H7 (cell line): ENCODE measurements around the gene SUSD2. TPM values are rescaled to one million over a fixed set of nuclear protein-coding genes. Genes with fewer than 3 reads are reported as not detected.
"Not testable (repeated sequence)": the region's sequence is repeated elsewhere in the genome, so short reads cannot be mapped to it uniquely, and the experiment has no call there.

Experiments used
- DNase-seq: peaks from one replicate; pipeline ENCODE4 v3.0.0; 2012
- H3K27me3 ChIP-seq: 2 replicates; pipeline ENCODE4 v1.6.0; 2011; ENCODE audit warnings: mild to moderate bottlenecking, low read length; ENCODE audit not compliant: control insufficient read depth, insufficient read depth
- H3K36me3 ChIP-seq: replicated peaks from 2 replicates; pipeline ENCODE4 v1.5.1; 2011; ENCODE audit warnings: low read length; ENCODE audit not compliant: control insufficient read depth, insufficient read depth
- H3K4me3 ChIP-seq: 2 replicates; pipeline ENCODE4 v1.5.1; 2011; ENCODE audit warnings: low read depth, mild to moderate bottlenecking, control low read depth, low read length, moderate library complexity; ENCODE audit not compliant: insufficient read depth
- total RNA-seq: library from RNA; depleted of rRNA; stranded (reverse); fragments of >200 nt; shearing (Covaris generic); gene quantifications from 2 replicates; pipeline ENCODE4 v1.2.3, GENCODE V29; 2014

The SUSD2 gene
- total RNA-seq, 1 experiment from 2014 or later, result 0.83 TPM

- Histone ChIP-seq H3K4me3 (no peak overlapping the region), H3K36me3 (no peaks in the 10 kb centered on the region), H3K27me3 (no peaks in the 10 kb centered on the region)
- DNase-seq, result no peak
Observed at GRCh38 chr22:24216541-24217209, 35.4 kb downstream of the SUSD2 start.

DNA sequence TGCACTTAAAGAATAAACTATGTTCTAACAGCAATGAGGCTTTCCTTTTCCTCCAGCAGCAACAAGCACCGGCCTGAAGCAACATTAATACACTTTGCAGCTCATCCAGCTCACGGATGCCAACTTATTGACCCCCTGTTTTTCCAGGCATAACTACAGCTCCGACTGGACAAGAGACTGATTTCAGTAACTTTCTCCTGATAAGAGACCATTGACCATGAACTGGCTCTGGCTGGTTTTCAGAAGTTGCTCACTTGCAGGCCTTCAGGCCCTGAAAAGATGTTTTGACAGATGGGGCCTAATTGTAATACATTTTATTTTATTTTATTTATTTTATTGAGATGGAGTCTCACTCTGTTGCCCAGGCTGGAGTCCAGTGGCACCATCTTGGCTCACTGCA is 36.1 kb downstream of the SUSD2 start:
- no peak overlapping the region for H3K4me3 ChIP-seq
- H3K36me3 ChIP-seq, result no peaks in the 10 kb centered on the region
- DNase-seq, result no peak
- H3K27me3 ChIP-seq, result no peaks in the 10 kb centered on the region

GRCh38 chr22:24219750-24220149 is 38.5 kb downstream of the SUSD2 start:
- Histone ChIP-seq H3K27me3 (no peaks in the 10 kb centered on the region), H3K4me3 (no peak overlapping the region)

DNA sequence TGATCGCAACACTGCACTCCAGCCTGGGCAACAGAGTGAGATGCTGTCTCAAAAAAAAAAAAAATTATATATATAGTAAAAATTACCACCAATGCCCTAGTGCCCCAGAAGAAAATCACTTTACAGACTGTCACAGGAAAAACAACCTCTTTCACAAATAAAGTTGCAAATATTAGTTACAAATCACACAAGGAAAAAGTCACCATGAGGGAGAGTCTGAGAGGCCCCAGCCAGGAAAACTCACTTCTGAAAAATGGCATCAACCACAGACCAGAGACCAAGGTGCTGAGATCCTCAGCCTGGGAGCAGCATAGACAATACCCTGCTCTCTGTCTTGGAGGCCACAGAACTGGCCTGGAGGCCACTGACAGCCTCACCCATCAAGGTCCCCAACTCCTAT is 43.2 kb downstream of the SUSD2 start:
- no peak overlapping the region for H3K4me3 ChIP-seq
- no peak for DNase-seq
- no peaks in the 10 kb centered on the region for H3K27me3 ChIP-seq
- no peaks in the 10 kb centered on the region for H3K36me3 ChIP-seq

More at GRCh38 chr22:24219750-24220149, 38.5 kb downstream of the SUSD2 start:
- no peaks in the 10 kb centered on the region for H3K36me3 ChIP-seq
- no peak for DNase-seq

- Histone ChIP-seq H3K27me3 (no peaks in the 10 kb centered on the region), H3K4me3 (no peak overlapping the region), H3K36me3 (no peaks in the 10 kb centered on the region)
- no peak for DNase-seq
Observed at GRCh38 chr22:24225044-24225601, 43.8 kb downstream of the SUSD2 start.

DNA sequence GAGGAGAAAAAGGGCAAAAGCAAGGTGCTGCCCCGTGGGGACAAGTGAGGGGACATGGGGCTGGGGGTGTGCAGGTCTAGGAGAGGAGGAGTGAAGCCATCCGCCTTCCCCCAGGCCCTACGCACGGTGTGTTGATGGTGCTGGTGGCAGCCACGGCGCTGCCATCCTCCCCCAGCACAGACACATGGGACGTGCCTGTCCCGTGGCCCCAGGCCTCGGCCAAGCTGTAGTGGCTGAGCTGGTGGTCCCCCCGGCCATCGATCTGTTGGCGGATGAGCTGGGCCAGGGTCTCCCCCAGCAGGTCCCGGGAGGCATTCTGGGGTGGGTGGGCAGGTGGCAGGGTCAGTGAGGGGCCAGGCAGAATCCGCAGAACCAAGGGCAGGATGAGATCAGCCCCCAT is 44.7 kb downstream of the SUSD2 start:
- H3K27me3 ChIP-seq, result no peaks in the 10 kb centered on the region
- DNase-seq, result peak; percentile 50

GRCh38 chr22:24230911-24231656 is 49.8 kb downstream of the SUSD2 start:
- peak; percentile 95 for DNase-seq
- no peak overlapping the region for H3K4me3 ChIP-seq
- no peaks in the 10 kb centered on the region for H3K27me3 ChIP-seq
- no peaks in the 10 kb centered on the region for H3K36me3 ChIP-seq

More for the DNA sequence above, 44.7 kb downstream of the SUSD2 start:
- Histone ChIP-seq H3K4me3 (no peak overlapping the region), H3K36me3 (no peaks in the 10 kb centered on the region)

GRCh38 chr22:24231706-24232105 is 50.4 kb downstream of the SUSD2 start:
- Histone ChIP-seq H3K27me3 (no peaks in the 10 kb centered on the region), H3K4me3 (no peak overlapping the region), H3K36me3 (no peaks in the 10 kb centered on the region)
- peak; percentile 26 for DNase-seq

DNA sequence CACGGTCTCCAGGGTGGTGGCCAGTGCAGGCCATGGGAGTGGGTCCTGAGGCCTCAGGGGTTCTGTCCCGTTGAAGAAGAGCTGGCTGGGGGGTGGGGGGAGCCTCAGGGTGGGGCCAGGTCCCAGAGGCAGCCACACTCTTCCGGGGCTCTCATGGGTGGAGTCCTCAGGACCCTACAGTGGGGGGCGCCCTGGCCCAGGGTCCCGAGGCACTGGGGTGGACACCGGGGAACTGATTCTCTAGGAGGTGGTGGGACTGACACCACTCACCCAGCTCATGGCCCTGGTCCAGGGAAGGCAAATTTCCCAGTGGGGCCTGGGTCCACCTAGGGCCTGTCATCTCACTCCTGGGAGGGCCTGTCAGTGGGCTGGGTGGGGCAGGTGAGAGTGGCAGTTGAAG is 50.8 kb downstream of the SUSD2 start:
- Histone ChIP-seq H3K36me3 (no peaks in the 10 kb centered on the region), H3K4me3 (no peak overlapping the region), H3K27me3 (no peaks in the 10 kb centered on the region)
- peak; percentile 36 for DNase-seq

DNA sequence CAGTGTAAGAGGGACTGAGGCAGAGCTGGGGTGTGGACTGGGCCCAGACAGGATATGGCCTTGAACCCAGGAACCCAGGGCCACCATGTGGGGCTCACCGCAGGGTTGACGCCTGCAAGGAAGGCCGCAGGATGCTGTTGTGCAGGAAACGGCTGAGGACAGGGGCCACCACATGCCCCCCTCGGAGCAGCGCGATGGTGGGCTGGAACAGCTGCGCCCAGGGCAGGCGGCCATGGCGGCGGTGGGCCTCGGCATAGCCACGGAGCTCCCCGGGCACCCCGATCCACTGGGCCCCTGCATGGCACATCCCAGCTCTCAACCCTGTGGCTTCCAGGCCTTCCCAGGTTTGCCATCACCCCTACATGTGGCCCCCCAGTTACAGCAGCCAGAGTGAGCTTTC is 51.4 kb downstream of the SUSD2 start:
- Histone ChIP-seq H3K27me3 (no peaks in the 10 kb centered on the region), H3K36me3 (no peaks in the 10 kb centered on the region), H3K4me3 (no peak overlapping the region)
- DNase-seq, result peak; percentile 21

DNA sequence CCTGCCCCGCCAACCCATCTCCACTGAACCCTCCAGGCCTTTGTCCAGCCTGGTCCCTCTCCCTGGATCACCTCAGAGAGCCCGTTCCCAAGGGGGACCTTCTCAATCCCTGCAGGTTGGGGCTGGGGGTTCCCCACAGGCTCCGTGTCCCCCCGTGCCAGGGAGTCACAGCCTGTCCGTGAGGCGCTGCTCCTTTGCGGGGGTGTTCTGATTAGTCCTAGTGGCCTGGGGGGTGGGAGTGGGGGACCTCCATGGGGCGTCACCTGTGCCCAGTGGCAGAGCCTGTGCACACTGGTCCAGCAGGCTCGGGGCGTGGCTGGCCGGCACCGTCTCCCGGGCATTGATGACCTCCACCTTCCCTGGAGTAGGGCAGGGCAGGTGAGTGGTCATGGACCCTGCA is 51.9 kb downstream of the SUSD2 start:
- H3K27me3 ChIP-seq, result no peaks in the 10 kb centered on the region
- no peak overlapping the region for H3K4me3 ChIP-seq
- DNase-seq, result peak; percentile 19
- no peaks in the 10 kb centered on the region for H3K36me3 ChIP-seq

- no peaks in the 10 kb centered on the region for H3K27me3 ChIP-seq
- no peak overlapping the region for H3K4me3 ChIP-seq
- H3K36me3 ChIP-seq, result no peaks in the 10 kb centered on the region
- DNase-seq, result no peak
Observed at GRCh38 chr22:24233816-24234215, 52.5 kb downstream of the SUSD2 start.

GRCh38 chr22:24235315-24235714 is 54.0 kb downstream of the SUSD2 start:
- H3K27me3 ChIP-seq, result no peaks in the 10 kb centered on the region
- DNase-seq, result no peak
- H3K4me3 ChIP-seq, result no peak overlapping the region
- no peaks in the 10 kb centered on the region for H3K36me3 ChIP-seq

- DNase-seq, result no peak
- H3K36me3 ChIP-seq, result no peaks in the 10 kb centered on the region
- H3K27me3 ChIP-seq, result no peaks in the 10 kb centered on the region
- no peak overlapping the region for H3K4me3 ChIP-seq
Observed at GRCh38 chr22:24236656-24237055, 55.4 kb downstream of the SUSD2 start.

DNA sequence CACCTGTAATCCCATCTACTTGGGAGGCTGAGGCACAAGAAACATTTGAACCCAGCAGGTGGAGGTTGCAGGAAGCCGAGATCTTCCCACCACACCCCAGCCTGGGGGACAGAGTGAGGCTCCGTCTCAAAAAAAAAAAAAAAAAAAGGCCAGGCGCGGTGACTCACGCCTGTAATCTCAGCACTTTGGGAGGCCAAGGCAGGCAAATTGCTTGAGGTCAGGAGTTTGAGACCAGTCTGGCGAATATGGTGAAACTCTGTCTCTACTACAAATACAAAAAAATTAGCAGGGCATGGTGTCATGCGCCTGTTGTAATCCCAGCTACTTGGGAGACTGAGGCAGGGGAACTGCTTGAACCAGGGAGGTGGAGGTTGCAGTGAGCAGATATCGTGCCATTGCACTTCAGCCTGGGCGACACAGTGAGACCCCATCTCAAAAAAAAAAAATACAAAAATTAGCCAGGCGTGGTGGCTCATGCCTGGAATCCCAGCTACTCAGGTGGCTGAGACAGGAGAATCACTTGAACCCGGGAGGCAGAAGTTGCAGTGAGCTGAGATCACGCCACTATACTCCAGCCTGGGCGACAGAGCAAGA is 56.9 kb downstream of the SUSD2 start:
- H3K4me3 ChIP-seq, H3K27me3 ChIP-seq, DNase-seq, H3K36me3 ChIP-seq: not testable (repeated sequence)
